ENCODE results near the gene CSF1R.
"Not testable (repeated sequence)": the region's sequence is repeated elsewhere in the genome, so short reads cannot be mapped to it uniquely, and the experiment has no call there.

Gene CSF1R

GRCh38 chr5:150054569-150054968 lies 31.8 kb downstream of the CSF1R start:
- DNase-seq (no peak), ATAC-seq (no peak)

GRCh38 chr5:150053713-150054392 lies 32.5 kb downstream of the CSF1R start:
- no peak for ATAC-seq
- DNase-seq, result no peak

- ATAC-seq (peak; percentile 19), DNase-seq (peak; percentile 11)
These were observed 33.2 kb downstream of the CSF1R start for GRCh38 chr5:150052956-150053712.

GRCh38 chr5:150052226-150052955 lies 34.0 kb downstream of the CSF1R start:
- no peak for ATAC-seq
- DNase-seq, result no peak

GRCh38 chr5:150051657-150052195 lies 34.6 kb downstream of the CSF1R start:
- no peak for ATAC-seq
- no peak for DNase-seq

- not testable (repeated sequence) for DNase-seq, ATAC-seq
These were observed 36.1 kb downstream of the CSF1R start for GRCh38 chr5:150050172-150050811.

GRCh38 chr5:150046031-150046430 lies 40.3 kb downstream of the CSF1R start:
- DNase-seq (no peak), ATAC-seq (no peak)

GRCh38 chr5:150045549-150045948 lies 40.8 kb downstream of the CSF1R start:
- DNase-seq (no peak), ATAC-seq (no peak)

GRCh38 chr5:150044712-150045111 lies 41.6 kb downstream of the CSF1R start:
- DNase-seq (no peak), ATAC-seq (no peak)

- DNase-seq (no peak), ATAC-seq (no peak)
These were observed 42.0 kb downstream of the CSF1R start for GRCh38 chr5:150044329-150044681.

- ATAC-seq (peak; percentile 28), DNase-seq (no peak)
These were observed 42.6 kb downstream of the CSF1R start for GRCh38 chr5:150043657-150044328.

- DNase-seq (no peak), ATAC-seq (no peak)
These were observed 43.9 kb downstream of the CSF1R start for GRCh38 chr5:150042459-150042858.

- no peak for ATAC-seq
- DNase-seq, result no peak
These were observed 47.8 kb downstream of the CSF1R start for GRCh38 chr5:150038547-150038946.

GRCh38 chr5:150036513-150036912 lies 49.8 kb downstream of the CSF1R start:
- DNase-seq (no peak), ATAC-seq (no peak)

- peak; percentile 49 for ATAC-seq
These were observed 51.0 kb downstream of the CSF1R start for GRCh38 chr5:150035139-150035895.

GRCh38 chr5:150034662-150035061 lies 51.7 kb downstream of the CSF1R start:
- no peak for ATAC-seq
- no peak for DNase-seq

More at GRCh38 chr5:150035139-150035895, 51.0 kb downstream of the CSF1R start:
- DNase-seq, result no peak

GRCh38 chr5:150033334-150033733 lies 53.0 kb downstream of the CSF1R start:
- ATAC-seq (no peak), DNase-seq (no peak)

GRCh38 chr5:150028047-150028446 lies 58.3 kb downstream of the CSF1R start:
- not testable (repeated sequence) for ATAC-seq, DNase-seq

- DNase-seq (no peak), ATAC-seq (no peak)
These were observed 59.6 kb downstream of the CSF1R start for GRCh38 chr5:150026682-150027172.

GRCh38 chr5:150024346-150024984 lies 61.9 kb downstream of the CSF1R start:
- DNase-seq, result no peak

More at GRCh38 chr5:150024346-150024984, 61.9 kb downstream of the CSF1R start:
- no peak for ATAC-seq

Measured in stimulated activated naive CD8-positive, alpha-beta T cell treated with anti-CD3 and anti-CD28 coated beads, Interleukin-15, Interleukin-2, amounts not matched to agents 100 U/mL and 50 U/mL, for 24 hours (primary cell).